ENCODE measurements around the gene DTX4.

DTX4 gene

GRCh38 chr11:59192446-59193020, 20.6 kb downstream of the DTX4 start:
- no peak for DNase-seq

- DNase-seq = no peak
These were observed 21.7 kb downstream of the DTX4 start for GRCh38 chr11:59193587-59194130.

- DNase-seq = peak; percentile 8
These were observed 23.7 kb downstream of the DTX4 start for GRCh38 chr11:59195586-59195985.

GRCh38 chr11:59196777-59197176, 24.8 kb downstream of the DTX4 start:
- no peak for DNase-seq

GRCh38 chr11:59197991-59198390, 26.1 kb downstream of the DTX4 start:
- peak; percentile 44 for DNase-seq

- no peak for DNase-seq
These were observed 26.8 kb downstream of the DTX4 start for GRCh38 chr11:59198726-59199125.

- no peak for DNase-seq
These were observed 27.9 kb downstream of the DTX4 start for GRCh38 chr11:59199546-59200422.

GRCh38 chr11:59200423-59200746, 28.5 kb downstream of the DTX4 start:
- no peak for DNase-seq

- DNase-seq = no peak
These were observed 29.4 kb downstream of the DTX4 start for GRCh38 chr11:59201353-59201752.

GRCh38 chr11:59204746-59205145, 32.8 kb downstream of the DTX4 start:
- no peak for DNase-seq

- no peak for DNase-seq
These were observed 33.7 kb downstream of the DTX4 start for GRCh38 chr11:59205648-59206047.

- peak; percentile 33 for DNase-seq
These were observed 34.7 kb downstream of the DTX4 start for GRCh38 chr11:59206635-59207034.

- peak; percentile 52 for DNase-seq
These were observed 36.1 kb downstream of the DTX4 start for GRCh38 chr11:59207988-59208451.

- DNase-seq = no peak
These were observed 37.0 kb downstream of the DTX4 start for GRCh38 chr11:59208956-59209355.

GRCh38 chr11:59212222-59212621, 40.3 kb downstream of the DTX4 start:
- no peak for DNase-seq

GRCh38 chr11:59212744-59213631, 41.1 kb downstream of the DTX4 start, which contains the start of gene MPEG1:
Gene MPEG1 (minus strand): TSS chr11:59212927. CDS start chr11:59212865, 62 bp downstream.
- DNase-seq = no peak

- DNase-seq = no peak
These were observed 42.4 kb downstream of the DTX4 start for GRCh38 chr11:59214141-59214893.

- DNase-seq = no peak
These were observed 45.0 kb downstream of the DTX4 start for GRCh38 chr11:59216641-59217564.

GRCh38 chr11:59218319-59218718, 46.4 kb downstream of the DTX4 start:
- no peak for DNase-seq

GRCh38 chr11:59218893-59219292, 47.0 kb downstream of the DTX4 start:
- DNase-seq = no peak

- DNase-seq = no peak
These were observed 47.9 kb downstream of the DTX4 start for GRCh38 chr11:59219836-59220235.

Measured in NCI-H69 (cell line).